GM12872 (cell line): ENCODE data around the gene LGALS7.

ENCODE experiments used
- CTCF ChIP-seq: IDR thresholded peaks from 3 replicates; pipeline ENCODE4 v1.5.1; 2011; ENCODE audit warnings: low read depth, mild to moderate bottlenecking, low read length, moderate library complexity; ENCODE audit not compliant: insufficient read depth

The LGALS7 gene

GRCh38 chr19:38812841-38813320 lies 39.6 kb upstream of the LGALS7 start, which contains the start of gene LGALS4:
Gene LGALS4 (minus strand): TSS chr19:38812945. CDS start chr19:38812886, 59 bp downstream.
- no peak for TF ChIP-seq CTCF

- no peak for TF ChIP-seq CTCF
Observed at GRCh38 chr19:38812009-38812840, 38.9 kb upstream of the LGALS7 start.

- no peak for TF ChIP-seq CTCF
Observed at GRCh38 chr19:38809592-38810252, 36.4 kb upstream of the LGALS7 start.

- TF ChIP-seq CTCF = no peak
Observed at GRCh38 chr19:38808741-38809140, 35.4 kb upstream of the LGALS7 start.

- TF ChIP-seq CTCF = no peak
Observed at GRCh38 chr19:38806371-38806770, 33.1 kb upstream of the LGALS7 start.

- TF ChIP-seq CTCF = no peak
Observed at GRCh38 chr19:38805180-38805579, 31.9 kb upstream of the LGALS7 start.

- no peak for TF ChIP-seq CTCF
Observed at GRCh38 chr19:38803543-38803942, 30.2 kb upstream of the LGALS7 start.
